B cell (primary cell): Measurements from ENCODE around the gene SARM1. TPM values are rescaled to one million over a fixed set of nuclear protein-coding genes. Genes with fewer than 3 reads are reported as not detected.

Experiments used
- ATAC-seq: fragments of 200-7000 bp; cut with Tn5 transposase; one replicate; pipeline ENCODE4 v1.10.0; 2021; ENCODE audit warnings: low read depth, mild to moderate bottlenecking, moderate number of reproducible peaks, moderate library complexity
- CTCF ChIA-PET: fragments of 350-600 bp; sonication (Branson Sonifier 250); formaldehyde crosslinking; loops from one replicate; lab custom pipeline; 2021; ENCODE audit warnings: antibody characterized with exemption, inconsistent platforms; lab: Charles Lee
- POLR2A ChIA-PET: fragments of 350-600 bp; sonication (Branson Sonifier 250); formaldehyde crosslinking; loops from one replicate; lab custom pipeline; 2021; ENCODE audit warnings: antibody characterized with exemption; lab: Charles Lee
- DNase-seq: peaks from one replicate; pipeline ENCODE4 v3.0.0; 2013
- H2AFZ ChIP-seq: 2 replicates; pipeline ENCODE4 v1.6.1; 2012; ENCODE audit warnings: mild to moderate bottlenecking, low read depth, low read length; ENCODE audit not compliant: insufficient read depth, poor library complexity, severe bottlenecking
- H3K27ac ChIP-seq, 2 donors: 1 replicate in 1 of 2; 2 replicates in 1 of 2; pipeline ENCODE4 v1.5.1; 2012 to 2013; ENCODE audit warnings: low read length in 2 of 2, mild to moderate bottlenecking in 2 of 2, moderate library complexity in 1 of 2
- H3K27me3 ChIP-seq, 4 experiments: fragments of 200-600 bp in 1 of 4; sonication (generic) in 1 of 4; replicated peaks in 1 of 4; 1 replicate in 2 of 4; 2 replicates in 2 of 4; pipeline versions ENCODE4 v1.6.1 to v1.7.0; 2013 to 2016; ENCODE audit warnings: low read length in 3 of 4, mild to moderate bottlenecking in 2 of 4, mixed read lengths in 1 of 4, moderate library complexity in 1 of 4; ENCODE audit not compliant: insufficient read depth in 4 of 4, control insufficient read depth in 3 of 4; ENCODE audit errors: control extremely low read depth in 1 of 4
- H3K36me3 ChIP-seq, 2 experiments: replicated peaks in 1 of 2; 1 replicate in 1 of 2; 2 replicates in 1 of 2; pipeline versions ENCODE4 v1.6.1 to v1.7.1; 2013; ENCODE audit warnings: low read length in 1 of 2; ENCODE audit not compliant: insufficient read depth in 2 of 2, control insufficient read depth in 1 of 2; ENCODE audit errors: control extremely low read depth in 1 of 2, extremely low read depth in 1 of 2
- H3K4me1 ChIP-seq, 2 donors: fragments of 200-600 bp in 1 of 2; sonication (generic) in 1 of 2; 1 replicate in 1 of 2; 2 replicates in 1 of 2; pipeline versions ENCODE4 v1.5.1 to v1.6.1; 2013 to 2017; ENCODE audit warnings: low read length in 2 of 2; ENCODE audit not compliant: control insufficient read depth in 2 of 2, insufficient read depth in 2 of 2
- H3K4me2 ChIP-seq: replicated peaks from 2 replicates; pipeline ENCODE3; 2012; ENCODE audit warnings: mild to moderate bottlenecking, low read depth, low read length; ENCODE audit not compliant: poor library complexity, severe bottlenecking
- H3K4me3 ChIP-seq, 5 experiments: fragments of 200-600 bp in 1 of 5; sonication (generic) in 1 of 5; 1 replicate in 3 of 5; 2 replicates in 2 of 5; pipeline versions ENCODE4 v1.5.1 to v1.7.0; 2011 to 2016; ENCODE audit warnings: low read length in 4 of 5, mild to moderate bottlenecking in 4 of 5, low read depth in 2 of 5, control low read depth in 1 of 5, moderate library complexity in 1 of 5; ENCODE audit not compliant: insufficient read depth in 1 of 5; ENCODE audit errors: control extremely low read depth in 1 of 5, extremely low read depth in 1 of 5
- H3K79me2 ChIP-seq: fragments of 200-600 bp; sonication (generic); one replicate; pipeline ENCODE4 v1.6.0; 2016; ENCODE audit warnings: low read length; ENCODE audit not compliant: control insufficient read depth, insufficient read depth
- H3K9ac ChIP-seq: fragments of 200-600 bp; sonication (generic); 2 replicates; pipeline ENCODE4 v1.6.1; 2017; ENCODE audit warnings: mild to moderate bottlenecking, low read length, moderate library complexity
- H3K9me3 ChIP-seq, 3 donors: one replicate each; pipeline versions ENCODE4 v1.6.1 to v1.7.1; 2013; ENCODE audit warnings: low read length in 2 of 3; ENCODE audit not compliant: control insufficient read depth in 2 of 3, insufficient read depth in 1 of 3; ENCODE audit errors: control extremely low read depth in 1 of 3
- H4K20me1 ChIP-seq: 2 replicates; pipeline ENCODE4 v1.6.0; 2012; ENCODE audit warnings: mild to moderate bottlenecking, low read length; ENCODE audit not compliant: insufficient read depth, control insufficient read depth, poor library complexity, severe bottlenecking
- H3K27ac Mint-ChIP-seq: one replicate; pipeline ENCODE4 v1.8.0; 2021; ENCODE audit warnings: mixed read lengths
- H3K27me3 Mint-ChIP-seq: one replicate; pipeline ENCODE4 v1.8.0; 2021; ENCODE audit warnings: mixed read lengths
- H3K4me1 Mint-ChIP-seq: one replicate; pipeline ENCODE4 v1.8.0; 2021; ENCODE audit warnings: mixed read lengths
- H3K4me3 Mint-ChIP-seq: one replicate; pipeline ENCODE4 v1.8.0; 2021; ENCODE audit warnings: mixed read lengths
- H3K9me3 Mint-ChIP-seq: one replicate; pipeline ENCODE4 v1.8.0; 2022; ENCODE audit warnings: mixed read lengths; ENCODE audit not compliant: insufficient read depth
- CTCF ChIP-seq: fragments of 200-600 bp; IDR thresholded peaks from one replicate; pipeline ENCODE4 v1.8.0; 2022; ENCODE audit warnings: antibody characterized with exemption, mild to moderate bottlenecking
- EZH2 ChIP-seq: IDR thresholded peaks from 2 replicates; pipeline ENCODE4 v1.6.1; 2012; ENCODE audit warnings: borderline replicate concordance, low read depth, mild to moderate bottlenecking, moderate library complexity, low read length; ENCODE audit not compliant: insufficient read depth, poor library complexity, severe bottlenecking
- WGBS: methylation state at CpG from one replicate; pipeline ENCODE4 v1.1.5; 2013; ENCODE audit warnings: missing lambda C conversion rate; ENCODE audit not compliant: insufficient coverage; 5-methylcytosine and 5-hydroxymethylcytosine counted together
- intact Hi-C: fragments of 100-400 bp; cut with micrococcal nuclease; formaldehyde crosslinking; loops from one replicate; pipeline ENCODE4 v1.10.0; 2022
- polyA plus RNA-seq: library from polyadenylated mRNA; depleted of rRNA; stranded (reverse); fragments of >200 nt; gene quantifications from 2 replicates; pipeline ENCODE4 v1.2.3, GENCODE V29; 2012
- total RNA-seq, 2 donors: library from RNA; stranded (reverse); fragments of 120-200 nt in 1 of 2; gene quantifications; 1 replicate in 1 of 2; 2 replicates in 1 of 2; pipeline versions ENCODE4 v1.2.3 to v1.2.4, GENCODE V29; 2013 to 2022

Gene SARM1
- total and polyA plus RNA-seq, 2 donors (not counting 1 experiment from before 2014, with no cell fraction given): 22.5 to 32.8 TPM

DNA sequence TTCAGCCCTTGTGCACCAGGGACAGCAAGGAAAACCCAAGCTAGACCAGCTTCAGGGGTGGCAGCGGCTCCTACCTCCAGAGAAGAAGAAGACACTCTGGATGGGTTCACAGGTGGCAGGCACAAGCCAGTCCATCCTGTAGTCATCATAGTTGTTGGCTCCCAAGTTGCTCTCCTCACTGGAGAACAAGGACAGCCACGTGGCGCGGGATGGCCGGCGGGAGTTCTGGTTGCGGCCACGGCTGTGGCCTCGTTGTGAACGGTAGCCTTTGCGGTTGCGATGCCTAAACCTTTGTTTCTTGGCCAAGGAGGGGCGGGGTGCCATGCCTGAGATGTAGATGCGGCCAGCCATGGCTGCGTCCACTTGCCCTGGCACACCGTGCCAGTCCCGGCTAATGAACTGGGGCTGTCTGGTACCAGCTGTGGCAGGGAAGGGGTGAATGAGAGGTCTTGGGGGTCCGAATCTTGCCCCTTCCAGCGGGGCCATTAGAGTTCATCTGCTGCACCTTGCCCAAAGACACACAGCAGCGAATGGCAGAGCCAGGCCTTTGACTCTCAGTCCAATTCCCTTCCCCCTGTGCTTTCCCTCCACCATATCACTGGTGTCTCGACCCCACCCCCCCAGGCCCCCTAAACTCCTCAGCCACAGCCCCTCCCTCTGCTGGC, 3.7 kb upstream of the SARM1 start:
- ChIA-PET CTCF (interaction anchor here (1.2 kb wide), 1 partner anchor 134 kb away, joined by 3 read pairs; no protein-coding TSS in a partner anchor), POLR2A (interaction anchor here (1.5 to 1.6 kb wide), 2 partner anchors 10 to 32 kb away, joined by 5 to 8 read pairs; partner anchors contain the start of genes IFT20, POLDIP2 and TNFAIP1)
- H3K4me2 ChIP-seq: no peak overlapping the region
- no peak overlapping the region for H3K9ac ChIP-seq
- ATAC-seq (no peak), DNase-seq (no peak)
- peaks cover 5% of the 10 kb centered on the region for H4K20me1 ChIP-seq
- peaks cover 9 to 17% of the 10 kb centered on the region in 2 donors for H3K4me1 ChIP-seq
- no peak overlapping the region for H3K4me3 ChIP-seq
- no peaks in the 10 kb centered on the region for H3K79me2 ChIP-seq
- no peak overlapping the region for H3K4me3 Mint-ChIP-seq
- no peaks in the 10 kb centered on the region for H3K27me3 ChIP-seq
- no peaks in the 10 kb centered on the region for H3K9me3 ChIP-seq
- no peak overlapping the region for H3K27ac ChIP-seq
- H2AFZ ChIP-seq: no peak overlapping the region
- TF ChIP-seq CTCF (no peak), EZH2 (no peak)
- H3K27me3 Mint-ChIP-seq: no peaks in the 10 kb centered on the region
- H3K27ac Mint-ChIP-seq: peak overlapping the region; percentile 10
- intact Hi-C loops: no loop called here
- 93% methylated on average over 19 of the region's 21 CpGs for WGBS
- H3K36me3 ChIP-seq: peaks cover 0 to 21% of the 10 kb centered on the region in 2 experiments
- no peaks in the 10 kb centered on the region for H3K9me3 Mint-ChIP-seq
- peaks cover 13% of the 10 kb centered on the region for H3K4me1 Mint-ChIP-seq

- peaks cover 19% of the 10 kb centered on the region for H3K4me1 Mint-ChIP-seq
- H2AFZ ChIP-seq: no peak overlapping the region
- peaks cover 11% of the 10 kb centered on the region for H4K20me1 ChIP-seq
- no peaks in the 10 kb centered on the region for H3K9me3 ChIP-seq
- no peaks in the 10 kb centered on the region for H3K9me3 Mint-ChIP-seq
- ChIA-PET CTCF (no interaction called here), POLR2A (interaction anchor here (1.5 to 1.6 kb wide), 2 partner anchors 11 to 33 kb away, joined by 5 to 8 read pairs; partner anchors contain the start of genes IFT20, POLDIP2 and TNFAIP1)
- H3K4me1 ChIP-seq: peaks cover 14 to 23% of the 10 kb centered on the region in 2 donors
- no peak overlapping the region for H3K9ac ChIP-seq
- H3K36me3 ChIP-seq: peaks cover 0 to 19% of the 10 kb centered on the region in 2 experiments
- DNase-seq: no peak
- TF ChIP-seq CTCF: no peak
- no peak for TF ChIP-seq EZH2
- no peak overlapping the region for H3K4me3 Mint-ChIP-seq
- H3K27ac ChIP-seq: no peak overlapping the region
- ATAC-seq: no peak
- no peak overlapping the region for H3K4me2 ChIP-seq
- intact Hi-C loops: no loop called here
- 94% methylated on average over 5 of the region's 5 CpGs for WGBS
- H3K27me3 ChIP-seq: no peaks in the 10 kb centered on the region
- H3K79me2 ChIP-seq: no peaks in the 10 kb centered on the region
- H3K27me3 Mint-ChIP-seq: no peaks in the 10 kb centered on the region
- H3K4me3 ChIP-seq: no peak overlapping the region
- peak overlapping the region; percentile 10 for H3K27ac Mint-ChIP-seq
These were observed 3.1 kb upstream of the SARM1 start for GRCh38 chr17:28368306-28368831.
